ENCODE measurements around the gene MYNN. TPM values are rescaled to one million over a fixed set of nuclear protein-coding genes. Genes with fewer than 3 reads are reported as not detected.
A peak's percentile ranks its signal among the peaks of the same experiment; 100 is the strongest.

Gene MYNN
- total and polyA plus RNA-seq, 2 of the 13 experiments (the other 11 are each of a cell fraction or from before 2014, with no cell fraction given) = 10.4 to 17.6 TPM

DNA sequence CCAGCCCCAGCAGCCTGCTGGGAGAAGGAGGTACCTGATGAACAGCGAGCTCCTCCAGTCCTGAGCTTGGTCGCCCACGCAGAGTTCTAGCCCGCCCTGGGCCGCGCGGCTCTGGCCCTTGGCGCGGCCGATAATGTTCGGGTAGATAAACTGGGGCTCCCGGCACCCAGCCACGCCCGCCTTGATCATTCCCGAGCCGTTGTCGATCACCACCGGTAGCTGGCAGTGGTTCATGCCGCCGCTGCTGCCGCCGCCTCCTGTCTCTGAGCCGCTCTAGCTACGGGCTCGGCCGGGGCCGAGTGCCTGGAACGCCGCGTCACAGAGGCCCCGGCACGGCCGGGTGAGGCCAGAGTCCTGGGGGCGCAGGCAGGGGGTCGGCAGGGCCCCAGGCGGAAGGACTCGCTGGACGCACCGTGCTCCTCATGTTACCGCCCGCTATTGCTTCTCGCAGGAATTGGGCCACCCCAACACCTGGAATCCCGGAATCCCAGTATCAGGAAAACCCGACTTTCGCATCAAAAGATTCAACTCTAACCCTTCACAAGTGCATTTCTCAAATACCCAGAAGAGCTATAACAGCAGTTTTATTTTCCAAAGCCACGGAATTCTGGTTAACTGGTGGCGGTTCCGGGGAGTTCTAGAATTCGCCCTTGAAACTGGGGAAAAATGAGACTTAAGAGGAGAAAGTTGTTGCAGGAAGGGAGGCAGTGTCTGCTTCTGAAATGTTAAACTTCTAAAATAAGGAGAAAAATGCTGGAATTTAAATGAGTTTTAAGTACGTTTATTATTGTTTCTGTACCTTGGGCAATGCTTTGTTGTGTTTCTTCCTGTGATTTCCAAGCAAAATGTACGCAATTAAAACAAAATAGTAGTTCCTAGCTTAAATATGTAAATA lies 3.7 kb upstream of the MYNN start, which contains the start of gene ACTRT3 (continued):
- peak; percentile 78 to 82; a peak in 3 of 4 replicates for TF ChIP-seq HMGXB4 (CRISPR knock-in tag; IDR thresholded peaks at IDR 0.05; ENCODE audit: borderline replicate concordance in 1 of 2, low read depth in 1 of 2)
- TF ChIP-seq, protein P1, sequence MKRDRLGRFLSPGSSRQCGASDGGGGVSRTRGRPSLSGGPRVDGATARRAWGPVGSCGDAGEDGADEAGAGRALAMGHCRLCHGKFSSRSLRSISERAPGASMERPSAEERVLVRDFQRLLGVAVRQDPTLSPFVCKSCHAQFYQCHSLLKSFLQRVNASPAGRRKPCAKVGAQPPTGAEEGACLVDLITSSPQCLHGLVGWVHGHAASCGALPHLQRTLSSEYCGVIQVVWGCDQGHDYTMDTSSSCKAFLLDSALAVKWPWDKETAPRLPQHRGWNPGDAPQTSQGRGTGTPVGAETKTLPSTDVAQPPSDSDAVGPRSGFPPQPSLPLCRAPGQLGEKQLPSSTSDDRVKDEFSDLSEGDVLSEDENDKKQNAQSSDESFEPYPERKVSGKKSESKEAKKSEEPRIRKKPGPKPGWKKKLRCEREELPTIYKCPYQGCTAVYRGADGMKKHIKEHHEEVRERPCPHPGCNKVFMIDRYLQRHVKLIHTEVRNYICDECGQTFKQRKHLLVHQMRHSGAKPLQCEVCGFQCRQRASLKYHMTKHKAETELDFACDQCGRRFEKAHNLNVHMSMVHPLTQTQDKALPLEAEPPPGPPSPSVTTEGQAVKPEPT (CRISPR knock-in tag; IDR thresholded peaks at IDR 0.05; ENCODE audit: low read depth) = no peak
- no peak for TF ChIP-seq TRIM24 (CRISPR knock-in tag; IDR thresholded peaks at IDR 0.05)
- TF ChIP-seq, protein P2, sequence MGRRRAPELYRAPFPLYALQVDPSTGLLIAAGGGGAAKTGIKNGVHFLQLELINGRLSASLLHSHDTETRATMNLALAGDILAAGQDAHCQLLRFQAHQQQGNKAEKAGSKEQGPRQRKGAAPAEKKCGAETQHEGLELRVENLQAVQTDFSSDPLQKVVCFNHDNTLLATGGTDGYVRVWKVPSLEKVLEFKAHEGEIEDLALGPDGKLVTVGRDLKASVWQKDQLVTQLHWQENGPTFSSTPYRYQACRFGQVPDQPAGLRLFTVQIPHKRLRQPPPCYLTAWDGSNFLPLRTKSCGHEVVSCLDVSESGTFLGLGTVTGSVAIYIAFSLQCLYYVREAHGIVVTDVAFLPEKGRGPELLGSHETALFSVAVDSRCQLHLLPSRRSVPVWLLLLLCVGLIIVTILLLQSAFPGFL (CRISPR knock-in tag; IDR thresholded peaks at IDR 0.05) = no peak
- no peak for TF ChIP-seq ZBTB1 (CRISPR knock-in tag; IDR thresholded peaks at IDR 0.05; ENCODE audit: borderline replicate concordance)
- TF ChIP-seq RORA (CRISPR knock-in tag; IDR thresholded peaks at IDR 0.05) = no peak
- no peak for TF ChIP-seq MTERF4 (CRISPR knock-in tag; IDR thresholded peaks at IDR 0.05)
- TF ChIP-seq LCORL (IDR thresholded peaks at IDR 0.05) = no peak
- TF ChIP-seq LCORL (CRISPR knock-in tag; IDR thresholded peaks at IDR 0.05) = 0 out of 2 replicates have a peak, but pooled peaks have one; percentile 31
- TF ChIP-seq KLF16 (CRISPR knock-in tag; IDR thresholded peaks at IDR 0.05) = no peak
- no peak for TF ChIP-seq ZNF329 (CRISPR knock-in tag; IDR thresholded peaks at IDR 0.05; ENCODE audit: low read depth)
- TF ChIP-seq TRAFD1 (CRISPR knock-in tag; IDR thresholded peaks at IDR 0.05; ENCODE audit: borderline replicate concordance) = no peak
- no peak for TF ChIP-seq ZBTB49 (CRISPR knock-in tag; IDR thresholded peaks at IDR 0.05; ENCODE audit: borderline replicate concordance)
- no peak for TF ChIP-seq CC2D1A (CRISPR knock-in tag; IDR thresholded peaks at IDR 0.05)
- TF ChIP-seq ZNF451 (CRISPR knock-in tag; IDR thresholded peaks at IDR 0.05) = no peak
- TF ChIP-seq ARNT2 (CRISPR knock-in tag; IDR thresholded peaks at IDR 0.05; ENCODE audit: low read depth) = 0 out of 2 replicates have a peak, but pooled peaks have one; percentile 42
- 0 out of 2 replicates have a peak, but pooled peaks have one; percentile 34 for TF ChIP-seq ZNF230 (CRISPR knock-in tag; IDR thresholded peaks at IDR 0.05)
- no peak for TF ChIP-seq ZFP37 (CRISPR knock-in tag; IDR thresholded peaks at IDR 0.05; ENCODE audit: borderline replicate concordance)
